HL-60 (cell line): ENCODE measurements around the gene EIPR1.

Source experiments
- DNase-seq, 2 experiments: peaks; one replicate each; pipeline ENCODE4 v3.0.0-alpha.2; 2010 to 2020; ENCODE audit warnings: low read depth in 1 of 2, low spot score in 1 of 2
- H3K27ac ChIP-seq: fragments of 250-450 bp; sonication (Bioruptor Pico); replicated peaks from 2 replicates; pipeline ENCODE4 v1.5.1; 2020; ENCODE audit warnings: mild to moderate bottlenecking, moderate library complexity
- H3K27me3 ChIP-seq: fragments of 250-450 bp; sonication (Bioruptor Pico); 2 replicates; pipeline ENCODE4 v1.5.1; 2021; ENCODE audit warnings: mild to moderate bottlenecking, moderate library complexity; ENCODE audit not compliant: insufficient read depth, poor library complexity, severe bottlenecking
- H3K4me3 ChIP-seq: replicated peaks from 2 replicates; pipeline ENCODE4 v1.5.1; 2011; ENCODE audit warnings: mild to moderate bottlenecking, control low read depth, low read length; ENCODE audit not compliant: insufficient read depth
- CTCF ChIP-seq: IDR thresholded peaks from one replicate; pipeline ENCODE4 v1.5.1; 2011; ENCODE audit warnings: low read length, control low read depth, inconsistent platforms; ENCODE audit not compliant: insufficient read depth
- GABPA ChIP-seq: IDR thresholded peaks from 2 replicates; pipeline ENCODE4 v1.6.1; 2012; ENCODE audit warnings: low read depth
- POLR2AphosphoS5 ChIP-seq: IDR thresholded peaks from 2 replicates; pipeline ENCODE4 v1.6.1; 2012; ENCODE audit warnings: low read depth
- REST ChIP-seq: IDR thresholded peaks from 2 replicates; pipeline ENCODE4 v1.6.1; 2012; ENCODE audit warnings: low read depth; ENCODE audit not compliant: insufficient replicate concordance
- SPI1 ChIP-seq: IDR thresholded peaks from 2 replicates; pipeline ENCODE4 v1.6.1; 2012; ENCODE audit warnings: low read depth, mild to moderate bottlenecking, borderline replicate concordance

Gene EIPR1

GRCh38 chr2:3390041-3390440 lies 12.4 kb upstream of the EIPR1 start:
- Histone ChIP-seq H3K27ac (no peak overlapping the region), H3K27me3 (no peaks in the 10 kb centered on the region)
- TF ChIP-seq CTCF = no peak

GRCh38 chr2:3389193-3389592 lies 11.6 kb upstream of the EIPR1 start:
- no peak overlapping the region for H3K4me3 ChIP-seq

More at GRCh38 chr2:3390041-3390440, 12.4 kb upstream of the EIPR1 start:
- H3K4me3 ChIP-seq = no peak overlapping the region
- no peak for DNase-seq

GRCh38 chr2:3388412-3388738 lies 10.8 kb upstream of the EIPR1 start:
- no peak for DNase-seq
- TF ChIP-seq GABPA (no peak), POLR2AphosphoS5 (no peak), CTCF (no peak), REST (no peak), SPI1 (no peak)
- no peak overlapping the region for H3K27ac ChIP-seq
- no peaks in the 10 kb centered on the region for H3K27me3 ChIP-seq
- H3K4me3 ChIP-seq = no peak overlapping the region

More at GRCh38 chr2:3389193-3389592, 11.6 kb upstream of the EIPR1 start:
- DNase-seq = no peak
- TF ChIP-seq REST (no peak), GABPA (no peak), SPI1 (no peak), CTCF (no peak), POLR2AphosphoS5 (no peak)
- Histone ChIP-seq H3K27me3 (no peaks in the 10 kb centered on the region), H3K27ac (no peak overlapping the region)

- DNase-seq = no peak
- TF ChIP-seq SPI1 = no peak
- no peak for TF ChIP-seq POLR2AphosphoS5
- no peak for TF ChIP-seq CTCF
- TF ChIP-seq REST = no peak
- TF ChIP-seq GABPA = no peak
- Histone ChIP-seq H3K27ac (no peak overlapping the region), H3K4me3 (no peak overlapping the region), H3K27me3 (no peaks in the 10 kb centered on the region)
Measured at GRCh38 chr2:3387644-3388411, 10.2 kb upstream of the EIPR1 start.
